ENCODE measurements around the gene GAS2L2.

- TF ChIP-seq MAX (CRISPR knock-in tag; IDR thresholded peaks at IDR 0.05) (no peak), CTCF (IDR thresholded peaks at IDR 0.05) (no peak), ATF3 (CRISPR knock-in tag; conservative IDR thresholded peaks at IDR 0.05) (no peak), CBFB (CRISPR knock-in tag; IDR thresholded peaks at IDR 0.05; ENCODE audit: low read depth) (no peak), IRF2 (CRISPR knock-in tag; IDR thresholded peaks at IDR 0.05; ENCODE audit: borderline replicate concordance, low read depth) (no peak), ZNF138 (CRISPR knock-in tag; conservative IDR thresholded peaks at IDR 0.05) (no peak), JUN (CRISPR knock-in tag; IDR thresholded peaks at IDR 0.05) (no peak), CREM (CRISPR knock-in tag; IDR thresholded peaks at IDR 0.05) (no peak), USF1 (CRISPR knock-in tag; IDR thresholded peaks at IDR 0.05) (no peak)
These were observed 27.3 kb downstream of the GAS2L2 start for GRCh38 chr17:35725802-35726126.
